ENCODE results near the gene KCNJ15.

GRCh38 chr21:38340131-38340530 lies 83.3 kb downstream of the KCNJ15 start:
- TF ChIP-seq REST (IDR thresholded peaks at IDR 0.05; ENCODE audit: insufficient read depth in 1 of 2, low read depth in 2 of 2, low read length in 1 of 2) (no peak), CTCF (IDR thresholded peaks at IDR 0.05) (no peak)
